ENCODE measurements around the gene MTSS2.

The MTSS2 gene

GRCh38 chr16:70709457-70709856, 23.6 kb upstream of the MTSS2 start:
- Histone ChIP-seq H3K4me2 (peak overlapping the region; percentile 62), H3K4me1 (peaks cover 59% of the 10 kb centered on the region), H3K27me3 (no peaks in the 10 kb centered on the region), H3K9me3 (no peaks in the 10 kb centered on the region), H4K20me1 (no peaks in the 10 kb centered on the region), H3K4me3 (no peak overlapping the region), H3K36me3 (peaks cover 21% of the 10 kb centered on the region; the same call in 1 of the 2 replicates), H3K9ac (no peak overlapping the region), H3K27ac (peak overlapping the region; percentile 74)
- TF ChIP-seq Cebpa-rat (IDR thresholded peaks at IDR 0.05), result no peak

GRCh38 chr16:70708366-70709246, 22.8 kb upstream of the MTSS2 start:
- H3K9me3 ChIP-seq, result no peaks in the 10 kb centered on the region
- H3K4me1 ChIP-seq, result peaks cover 51% of the 10 kb centered on the region
- no peak overlapping the region for H3K4me2 ChIP-seq
- no peak overlapping the region for H3K9ac ChIP-seq
- no peaks in the 10 kb centered on the region for H4K20me1 ChIP-seq
- no peak overlapping the region for H3K27ac ChIP-seq
- no peak for TF ChIP-seq Cebpa-rat (IDR thresholded peaks at IDR 0.05)
- no peaks in the 10 kb centered on the region for H3K27me3 ChIP-seq
- H3K4me3 ChIP-seq, result no peak overlapping the region
- peaks cover 21% of the 10 kb centered on the region; the same call in 1 of the 2 replicates for H3K36me3 ChIP-seq

GRCh38 chr16:70706948-70707465, 21.2 kb upstream of the MTSS2 start:
- H3K4me2 ChIP-seq, result no peak overlapping the region
- no peak for TF ChIP-seq Cebpa-rat (IDR thresholded peaks at IDR 0.05)
- no peak overlapping the region for H3K4me3 ChIP-seq
- H4K20me1 ChIP-seq, result no peaks in the 10 kb centered on the region
- H3K4me1 ChIP-seq, result peaks cover 45% of the 10 kb centered on the region
- H3K9ac ChIP-seq, result no peak overlapping the region
- H3K9me3 ChIP-seq, result no peaks in the 10 kb centered on the region
- H3K36me3 ChIP-seq, result peaks cover 21% of the 10 kb centered on the region; the same call in 1 of the 2 replicates
- no peaks in the 10 kb centered on the region for H3K27me3 ChIP-seq
- peak overlapping the region; percentile 26; the same call in 1 of the 2 replicates for H3K27ac ChIP-seq

- Histone ChIP-seq H3K9ac (no peak overlapping the region), H3K4me3 (no peak overlapping the region), H3K4me2 (no peak overlapping the region), H3K4me1 (peaks cover 45% of the 10 kb centered on the region), H3K36me3 (0 out of 2 replicates have a peak, but pooled peaks cover 8% of the 10 kb centered on the region), H4K20me1 (no peaks in the 10 kb centered on the region), H3K9me3 (no peaks in the 10 kb centered on the region), H3K27ac (no peak overlapping the region), H3K27me3 (no peaks in the 10 kb centered on the region)
- no peak for TF ChIP-seq Cebpa-rat (IDR thresholded peaks at IDR 0.05)
Observed at GRCh38 chr16:70705056-70705455, 19.2 kb upstream of the MTSS2 start.

GRCh38 chr16:70704586-70704985, 18.7 kb upstream of the MTSS2 start:
- H3K36me3 ChIP-seq, result peaks cover 9% of the 10 kb centered on the region; the same call in 1 of the 2 replicates
- no peak overlapping the region for H3K4me3 ChIP-seq
- H3K4me1 ChIP-seq, result peaks cover 45% of the 10 kb centered on the region
- TF ChIP-seq Cebpa-rat (IDR thresholded peaks at IDR 0.05), result no peak
- no peak overlapping the region for H3K9ac ChIP-seq
- H4K20me1 ChIP-seq, result no peaks in the 10 kb centered on the region
- no peaks in the 10 kb centered on the region for H3K27me3 ChIP-seq
- H3K27ac ChIP-seq, result no peak overlapping the region
- no peak overlapping the region for H3K4me2 ChIP-seq
- H3K9me3 ChIP-seq, result no peaks in the 10 kb centered on the region

- H3K9me3 ChIP-seq, result no peaks in the 10 kb centered on the region
- peaks cover 12% of the 10 kb centered on the region; the same call in 1 of the 2 replicates for H3K36me3 ChIP-seq
- no peak overlapping the region for H3K9ac ChIP-seq
- no peak overlapping the region for H3K4me3 ChIP-seq
- H4K20me1 ChIP-seq, result no peaks in the 10 kb centered on the region
- peak overlapping the region; percentile 87; the same call in 1 of the 2 replicates for H3K27ac ChIP-seq
- H3K4me2 ChIP-seq, result no peak overlapping the region
- H3K4me1 ChIP-seq, result peaks cover 49% of the 10 kb centered on the region
- no peaks in the 10 kb centered on the region for H3K27me3 ChIP-seq
- TF ChIP-seq Cebpa-rat (IDR thresholded peaks at IDR 0.05), result no peak
Observed at GRCh38 chr16:70703835-70704381, 18.1 kb upstream of the MTSS2 start.

GRCh38 chr16:70703041-70703834, 17.4 kb upstream of the MTSS2 start:
- H3K27ac ChIP-seq, result peak overlapping the region; percentile 87
- no peak overlapping the region for H3K4me2 ChIP-seq
- TF ChIP-seq Cebpa-rat (IDR thresholded peaks at IDR 0.05), result no peak
- peaks cover 56% of the 10 kb centered on the region for H3K4me1 ChIP-seq
- no peaks in the 10 kb centered on the region for H3K9me3 ChIP-seq
- no peaks in the 10 kb centered on the region for H3K27me3 ChIP-seq
- peaks cover 11% of the 10 kb centered on the region for H3K36me3 ChIP-seq
- no peak overlapping the region for H3K9ac ChIP-seq
- H4K20me1 ChIP-seq, result no peaks in the 10 kb centered on the region
- no peak overlapping the region for H3K4me3 ChIP-seq

- Histone ChIP-seq H3K36me3 (peaks cover 11% of the 10 kb centered on the region), H3K9me3 (no peaks in the 10 kb centered on the region), H3K27ac (peak overlapping the region; percentile 87), H3K4me1 (peaks cover 62% of the 10 kb centered on the region), H4K20me1 (no peaks in the 10 kb centered on the region), H3K4me3 (no peak overlapping the region), H3K27me3 (no peaks in the 10 kb centered on the region), H3K9ac (no peak overlapping the region), H3K4me2 (peak overlapping the region; percentile 85; the same call in 1 of the 2 replicates)
- TF ChIP-seq Cebpa-rat (IDR thresholded peaks at IDR 0.05), result no peak
Observed at GRCh38 chr16:70702624-70703023, 16.8 kb upstream of the MTSS2 start.

GRCh38 chr16:70701998-70702397, 16.1 kb upstream of the MTSS2 start:
- peak overlapping the region; percentile 87 for H3K27ac ChIP-seq

More at GRCh38 chr16:70701998-70702397, 16.1 kb upstream of the MTSS2 start:
- H3K4me3 ChIP-seq, result no peak overlapping the region
- no peak overlapping the region for H3K9ac ChIP-seq
- H3K4me2 ChIP-seq, result peak overlapping the region; percentile 85
- no peaks in the 10 kb centered on the region for H3K27me3 ChIP-seq
- H3K4me1 ChIP-seq, result peaks cover 62% of the 10 kb centered on the region
- no peaks in the 10 kb centered on the region for H4K20me1 ChIP-seq
- peaks cover 11% of the 10 kb centered on the region for H3K36me3 ChIP-seq
- no peak for TF ChIP-seq Cebpa-rat (IDR thresholded peaks at IDR 0.05)
- H3K9me3 ChIP-seq, result no peaks in the 10 kb centered on the region
